SK-MEL-5 (cell line): ENCODE results near the gene ARHGAP31. TPM values are rescaled to one million over a fixed set of nuclear protein-coding genes. Genes with fewer than 3 reads are reported as not detected.

ENCODE experiments used
- DNase-seq: peaks from one replicate; pipeline ENCODE4 v3.0.0-alpha.2; 2016; ENCODE audit warnings: low read depth, low spot score
- in situ Hi-C: cut with HindIII; loops from 2 replicates; pipeline ENCODE4 v1.10.0; 2016; ENCODE audit warnings: low sequenced_read_pairs, high pct_unique_total_duplicates, low pct_unique_long_range_greater_than_20kb
- small RNA-seq, 2 experiments: library from RNA; depleted of rRNA; stranded (forward); fragments of <200 nt; gene quantifications; one replicate each; pipeline ENCODE3, GENCODE V24; 2014
- total RNA-seq: library from RNA; depleted of rRNA; stranded (reverse); fragments of >200 nt; shearing (Covaris generic); gene quantifications from 2 replicates; pipeline ENCODE4 v1.2.3, GENCODE V29; 2014; rRNA removed

The ARHGAP31 gene
- total RNA-seq, 1 experiment from 2014 or later, result 11.4 TPM

GRCh38 chr3:119434703-119435102, 140.5 kb downstream of the ARHGAP31 start:
- in situ Hi-C loops, result no loop called here
- no peak for DNase-seq

GRCh38 chr3:119436977-119437376, 142.8 kb downstream of the ARHGAP31 start:
- in situ Hi-C loops, result no loop called here
- DNase-seq, result no peak

- in situ Hi-C loops, result no loop called here
- DNase-seq, result no peak
Measured at GRCh38 chr3:119437691-119438258, 143.6 kb downstream of the ARHGAP31 start.

GRCh38 chr3:119443179-119443578, 149.0 kb downstream of the ARHGAP31 start:
- in situ Hi-C loops, result no loop called here
- no peak for DNase-seq

GRCh38 chr3:119444590-119444989, 150.4 kb downstream of the ARHGAP31 start:
- in situ Hi-C loops, result no loop called here
- DNase-seq, result no peak

- in situ Hi-C loops, result no loop called here
- no peak for DNase-seq
Measured at GRCh38 chr3:119453822-119454221, 159.6 kb downstream of the ARHGAP31 start.

- in situ Hi-C loops, result no loop called here
- DNase-seq, result no peak
Measured at GRCh38 chr3:119456469-119456868, 162.3 kb downstream of the ARHGAP31 start.

- in situ Hi-C loops, result no loop called here
- no peak for DNase-seq
Measured at GRCh38 chr3:119457246-119457645, 163.1 kb downstream of the ARHGAP31 start.

GRCh38 chr3:119463171-119464169, 169.3 kb downstream of the ARHGAP31 start, which contains the start of gene TMEM39A:
Gene TMEM39A (minus strand): TSS chr3:119463615. CDS start chr3:119462074, 1,541 bp downstream.
- in situ Hi-C loops, result no loop called here

GRCh38 chr3:119468041-119468440, 173.9 kb downstream of the ARHGAP31 start:
- in situ Hi-C loops, result no loop called here

More at GRCh38 chr3:119463171-119464169, 169.3 kb downstream of the ARHGAP31 start, which contains the start of gene TMEM39A:
- peak; percentile 98 for DNase-seq

GRCh38 chr3:119469418-119470189, 175.4 kb downstream of the ARHGAP31 start:
- peak; percentile 20 for DNase-seq
- in situ Hi-C loops, result no loop called here

More at GRCh38 chr3:119468041-119468440, 173.9 kb downstream of the ARHGAP31 start:
- DNase-seq, result peak; percentile 9

Small RNA genes within 50 kb of the gene (small RNA-seq; reads per million reads assigned to genes)
- gene RNU6-1127P, result 0 reads per million in 2 experiments

Other genes starting within 250 kb of the ARHGAP31 start
- not detected in 2 replicates for gene TEX55, start 148.2 kb upstream of the ARHGAP31 start, total RNA-seq
- not detected in 2 replicates for gene UPK1B, start 120.8 kb upstream of the ARHGAP31 start, total RNA-seq
- 21.0 and 24.7 TPM in 2 replicates for gene B4GALT4, start 53.5 kb upstream of the ARHGAP31 start, total RNA-seq
- 39.8 and 47.8 TPM in 2 replicates for gene TMEM39A, start 169.2 kb downstream of the ARHGAP31 start, total RNA-seq
- gene POGLUT1, start 174.6 kb downstream of the ARHGAP31 start, total RNA-seq, result 24.6 and 24.9 TPM in 2 replicates
- gene TIMMDC1, start 204.2 kb downstream of the ARHGAP31 start, total RNA-seq, result 273 and 289 TPM in 2 replicates